Measurements from ENCODE around the gene MRTFA. TPM values are rescaled to one million over a fixed set of nuclear protein-coding genes. Genes with fewer than 3 reads are reported as not detected.
A peak's percentile ranks its signal among the peaks of the same experiment; 100 is the strongest.

Gene MRTFA
- total and polyA plus RNA-seq, 9 of the 15 experiments (the other 6 are each of a cell fraction or from before 2014, with no cell fraction given) = 0.84 to 21.1 (median 3.7) TPM

- TF ChIP-seq ZNF398 (CRISPR knock-in tag; IDR thresholded peaks at IDR 0.05) (no peak), MGA (IDR thresholded peaks at IDR 0.05) (0 out of 2 replicates have a peak, but pooled peaks have one; percentile 33), TSC22D4 (tag; IDR thresholded peaks at IDR 0.05) (no peak), ESRRA (IDR thresholded peaks at IDR 0.05; ENCODE audit: borderline replicate concordance, low read depth) (no peak), SMARCA4 (IDR thresholded peaks at IDR 0.05) (peak; percentile 75), RHOXF2B (CRISPR knock-in tag; conservative IDR thresholded peaks at IDR 0.05) (no peak), BCL6 (CRISPR knock-in tag; IDR thresholded peaks at IDR 0.05) (no peak), POLR2AphosphoS5 (IDR thresholded peaks at IDR 0.05; ENCODE audit: control insufficient read depth, insufficient read depth, low read depth, low read length) (no peak), MAFF (IDR thresholded peaks at IDR 0.05; ENCODE audit: low read length) (peak; percentile 63), JUN (IDR thresholded peaks at IDR 0.05; ENCODE audit: borderline replicate concordance, low read depth, low read length) (peak; percentile 73; the same call in 1 of the 2 replicates), JUN (CRISPR knock-in tag; IDR thresholded peaks at IDR 0.05; ENCODE audit: borderline replicate concordance) (no peak), THRA (IDR thresholded peaks at IDR 0.05) (no peak), ZNF23 (CRISPR knock-in tag; IDR thresholded peaks at IDR 0.05) (no peak), MAFG (tag; conservative IDR thresholded peaks at IDR 0.05) (peak; percentile 53; the same call in 1 of the 2 replicates), MAFK (IDR thresholded peaks at IDR 0.05; ENCODE audit: low read length) (peak; percentile 69; the same call in 1 of the 2 replicates)
These were observed 16.0 kb downstream of the MRTFA start (continued) for GRCh38 chr22:40620464-40621046.
